Smooth muscle cell (in vitro differentiated cells): Measurements from ENCODE around the gene EYA2. TPM values are rescaled to one million over a fixed set of nuclear protein-coding genes. Genes with fewer than 3 reads are reported as not detected.

Source experiments
- DNase-seq: peaks from one replicate; lab custom pipeline; 2025; ENCODE audit not compliant: unreplicated experiment; lab: John Stamatoyannopoulos, UW
- H2AFZ ChIP-seq: fragments of 200-600 bp; sonication (generic); 2 replicates; pipeline ENCODE4 v1.6.0; 2016; ENCODE audit warnings: antibody characterized with exemption, low read depth, mild to moderate bottlenecking
- H3F3A ChIP-seq: fragments of 200-600 bp; sonication (generic); 2 replicates; pipeline ENCODE4 v1.6.0; 2017; ENCODE audit warnings: antibody characterized with exemption, low read depth
- H3K27ac ChIP-seq: fragments of 200-600 bp; sonication (generic); 2 replicates; pipeline ENCODE4 v1.5.1; 2016; ENCODE audit warnings: low read depth, mild to moderate bottlenecking
- H3K27me3 ChIP-seq: fragments of 200-600 bp; sonication (generic); 2 replicates; pipeline ENCODE4 v1.6.1; 2016; ENCODE audit warnings: low read depth, mild to moderate bottlenecking
- H3K36me3 ChIP-seq: fragments of 200-600 bp; sonication (generic); 2 replicates; pipeline ENCODE4 v1.5.1; 2016; ENCODE audit warnings: low read depth
- H3K4me1 ChIP-seq: fragments of 200-600 bp; sonication (generic); 2 replicates; pipeline ENCODE4 v1.5.1; 2016; ENCODE audit warnings: low read depth
- H3K4me2 ChIP-seq: fragments of 200-600 bp; sonication (generic); 2 replicates; pipeline ENCODE4 v1.6.0; 2016; ENCODE audit warnings: mild to moderate bottlenecking
- H3K4me3 ChIP-seq: fragments of 200-600 bp; sonication (generic); 2 replicates; pipeline ENCODE4 v1.5.1; 2016; ENCODE audit warnings: mild to moderate bottlenecking
- H3K79me2 ChIP-seq: fragments of 200-600 bp; sonication (generic); 2 replicates; pipeline ENCODE4 v1.6.0; 2016; ENCODE audit warnings: low read depth, mild to moderate bottlenecking
- H3K9ac ChIP-seq: fragments of 200-600 bp; sonication (generic); 2 replicates; pipeline ENCODE4 v1.6.0; 2016; ENCODE audit warnings: low read depth
- H3K9me3 ChIP-seq: fragments of 200-600 bp; sonication (generic); replicated peaks from 2 replicates; pipeline ENCODE4 v1.5.1; 2016; ENCODE audit warnings: low read depth
- H4K20me1 ChIP-seq: fragments of 200-600 bp; sonication (generic); 2 replicates; pipeline ENCODE4 v1.6.0; 2016; ENCODE audit warnings: low read depth
- CTCF ChIP-seq: fragments of 200-600 bp; sonication (generic); IDR thresholded peaks from 2 replicates; pipeline ENCODE4 v1.5.1; 2017; ENCODE audit warnings: borderline replicate concordance, mild to moderate bottlenecking, antibody characterized with exemption; ENCODE audit not compliant: insufficient read depth, poor library complexity, severe bottlenecking
- WGBS: methylation state at CpG from one replicate; pipeline ENCODE4 v1.1.7; 2016; ENCODE audit warnings: low lambda C conversion rate; 5-methylcytosine and 5-hydroxymethylcytosine counted together
- polyA plus RNA-seq: library from polyadenylated mRNA; unstranded; fragments of >200 nt; fragmentation: Nextera tagmentation; extraction: Ambion mirVana; gene quantifications from 2 replicates; pipeline ENCODE4 v1.2.1, GENCODE V29; 2016
- total RNA-seq: library from RNA; depleted of rRNA; stranded (reverse); fragments of >200 nt; gene quantifications from 2 replicates; pipeline ENCODE4 v1.2.3, GENCODE V29; 2014

Gene EYA2
- total and polyA plus RNA-seq, 2 experiments from 2014 or later, result 0.98 to 1.3 TPM

DNA sequence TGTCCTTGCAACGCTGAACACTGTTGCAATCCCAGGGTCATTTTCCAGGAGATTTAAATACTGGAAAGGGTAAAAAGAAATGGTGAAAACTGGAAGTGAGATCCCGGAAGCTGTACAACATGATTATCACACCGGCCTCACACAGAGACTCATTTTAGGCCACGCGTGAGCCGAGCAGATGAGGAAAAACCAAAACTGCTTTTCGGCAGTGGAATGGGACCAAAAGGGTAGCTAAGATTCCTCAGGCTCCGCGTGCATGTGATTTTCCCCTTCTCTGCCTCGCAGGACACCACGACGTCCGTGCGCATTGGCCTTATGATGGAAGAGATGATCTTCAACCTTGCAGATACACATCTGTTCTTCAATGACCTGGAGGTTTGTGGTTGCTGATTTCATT, 248.1 kb downstream of the EYA2 start:
- no peak overlapping the region for H3K4me2 ChIP-seq
- no peaks in the 10 kb centered on the region for H3F3A ChIP-seq
- no peaks in the 10 kb centered on the region for H3K4me1 ChIP-seq
- no peak overlapping the region for H3K4me3 ChIP-seq
- H3K9me3 ChIP-seq, result no peaks in the 10 kb centered on the region
- no peaks in the 10 kb centered on the region for H4K20me1 ChIP-seq
- H3K79me2 ChIP-seq, result no peaks in the 10 kb centered on the region
- DNase-seq, result no peak
- WGBS, result 78% methylated on average over 14 of the region's 14 CpGs
- no peaks in the 10 kb centered on the region for H3K27me3 ChIP-seq
- peak overlapping the region; percentile 24 for H2AFZ ChIP-seq
- no peak overlapping the region for H3K9ac ChIP-seq
- no peaks in the 10 kb centered on the region for H3K36me3 ChIP-seq
- no peak for TF ChIP-seq CTCF
- no peak overlapping the region for H3K27ac ChIP-seq

DNA sequence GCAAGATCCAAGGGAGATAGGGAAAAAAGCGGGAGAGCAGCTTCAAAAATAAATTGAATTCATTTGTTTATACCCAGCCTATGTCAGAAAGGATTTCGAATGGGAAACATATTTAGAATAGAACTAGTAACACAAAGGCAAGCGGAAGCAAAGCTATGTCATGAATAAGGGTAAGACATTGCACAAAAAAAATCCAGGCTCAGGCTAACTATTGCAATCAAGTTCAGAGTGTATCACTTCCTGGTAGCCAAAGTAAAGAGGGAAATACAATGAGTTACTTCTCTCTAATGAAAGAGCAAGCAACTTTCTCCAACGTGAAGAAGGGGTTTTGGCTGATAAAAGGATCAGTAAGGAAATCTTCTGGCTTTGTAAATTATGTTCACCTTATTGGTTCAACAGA, 249.0 kb downstream of the EYA2 start:
- no peaks in the 10 kb centered on the region for H3K79me2 ChIP-seq
- no peaks in the 10 kb centered on the region for H3K4me1 ChIP-seq
- no peaks in the 10 kb centered on the region for H3K9me3 ChIP-seq
- no peak overlapping the region for H2AFZ ChIP-seq
- TF ChIP-seq CTCF, result no peak
- DNase-seq, result no peak
- H3K4me3 ChIP-seq, result no peak overlapping the region
- WGBS, result 76% methylated on average over 4 of the region's 4 CpGs
- H3K4me2 ChIP-seq, result no peak overlapping the region
- no peaks in the 10 kb centered on the region for H4K20me1 ChIP-seq
- no peaks in the 10 kb centered on the region for H3K36me3 ChIP-seq
- H3K27ac ChIP-seq, result no peak overlapping the region
- no peaks in the 10 kb centered on the region for H3F3A ChIP-seq
- H3K27me3 ChIP-seq, result no peaks in the 10 kb centered on the region
- H3K9ac ChIP-seq, result no peak overlapping the region

DNA sequence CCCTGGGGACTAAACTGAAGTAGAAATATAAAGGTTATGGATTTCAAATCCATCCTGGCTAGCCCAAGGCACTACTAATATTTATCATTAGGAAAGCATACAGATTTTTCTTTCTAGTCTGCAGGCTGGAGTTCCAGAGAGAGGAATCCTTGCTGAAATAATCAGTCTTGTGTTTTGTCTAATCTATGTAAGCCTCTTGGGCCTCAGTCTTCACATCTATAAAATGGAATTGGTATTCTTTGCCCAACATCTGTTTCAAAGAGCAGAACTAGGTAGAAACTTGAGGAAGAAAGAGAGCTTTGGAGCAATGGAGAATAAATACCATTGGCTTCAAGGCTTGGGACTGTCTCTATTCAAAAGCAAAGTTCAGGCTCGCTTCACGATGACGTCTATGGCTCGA, 249.8 kb downstream of the EYA2 start:
- Histone ChIP-seq H3K9ac (no peak overlapping the region), H3K4me3 (no peak overlapping the region), H3K4me2 (no peak overlapping the region), H3K79me2 (no peaks in the 10 kb centered on the region), H3K27me3 (no peaks in the 10 kb centered on the region), H2AFZ (no peak overlapping the region), H3F3A (no peaks in the 10 kb centered on the region), H4K20me1 (no peaks in the 10 kb centered on the region), H3K27ac (no peak overlapping the region), H3K4me1 (no peaks in the 10 kb centered on the region), H3K36me3 (no peaks in the 10 kb centered on the region), H3K9me3 (no peaks in the 10 kb centered on the region)
- 98% methylated on average over 4 of the region's 4 CpGs for WGBS
- DNase-seq, result no peak
- TF ChIP-seq CTCF, result no peak

DNA sequence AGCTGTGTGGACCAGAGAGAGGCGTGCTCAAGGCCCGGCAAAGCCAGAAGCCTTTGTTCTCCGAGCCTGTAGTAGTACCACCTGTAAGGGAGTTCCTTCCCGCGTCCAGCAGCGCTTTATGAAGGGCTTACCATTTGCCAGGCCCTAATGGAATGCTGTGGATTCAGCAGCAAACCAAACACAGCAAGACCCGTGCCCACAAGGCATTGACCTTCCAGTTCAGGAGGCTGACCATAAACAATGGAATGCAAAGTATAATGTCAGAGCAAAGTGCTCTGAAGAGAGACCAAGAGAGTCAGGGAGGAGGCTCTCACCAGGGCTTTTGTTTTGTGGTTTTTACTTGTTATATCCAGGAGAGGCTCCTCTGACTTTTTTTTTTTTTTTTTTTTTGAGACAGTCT, 252.0 kb downstream of the EYA2 start:
- no peaks in the 10 kb centered on the region for H4K20me1 ChIP-seq
- no peaks in the 10 kb centered on the region for H3K27me3 ChIP-seq
- no peak overlapping the region for H3K9ac ChIP-seq
- no peak overlapping the region for H3K4me3 ChIP-seq
- H2AFZ ChIP-seq, result no peak overlapping the region
- DNase-seq, result no peak
- no peaks in the 10 kb centered on the region for H3K79me2 ChIP-seq
- no peak overlapping the region for H3K4me2 ChIP-seq
- TF ChIP-seq CTCF, result no peak
- H3K36me3 ChIP-seq, result no peaks in the 10 kb centered on the region
- H3F3A ChIP-seq, result no peaks in the 10 kb centered on the region
- H3K9me3 ChIP-seq, result no peaks in the 10 kb centered on the region
- 57% methylated on average over 7 of the region's 7 CpGs for WGBS
- no peaks in the 10 kb centered on the region for H3K4me1 ChIP-seq
- H3K27ac ChIP-seq, result no peak overlapping the region
